HG02610 (cell line): ENCODE data around the gene CCL14.
"Not testable (repeated sequence)": the region's sequence is repeated elsewhere in the genome, so short reads cannot be mapped to it uniquely, and the experiment has no call there.

Source experiments
- ATAC-seq: cut with Tn5 transposase; IDR thresholded peaks from one replicate; pipeline ENCODE4 v1.9.1; 2021; ENCODE audit warnings: mild to moderate bottlenecking, moderate library complexity; ENCODE audit not compliant: unreplicated experiment

The CCL14 gene

DNA sequence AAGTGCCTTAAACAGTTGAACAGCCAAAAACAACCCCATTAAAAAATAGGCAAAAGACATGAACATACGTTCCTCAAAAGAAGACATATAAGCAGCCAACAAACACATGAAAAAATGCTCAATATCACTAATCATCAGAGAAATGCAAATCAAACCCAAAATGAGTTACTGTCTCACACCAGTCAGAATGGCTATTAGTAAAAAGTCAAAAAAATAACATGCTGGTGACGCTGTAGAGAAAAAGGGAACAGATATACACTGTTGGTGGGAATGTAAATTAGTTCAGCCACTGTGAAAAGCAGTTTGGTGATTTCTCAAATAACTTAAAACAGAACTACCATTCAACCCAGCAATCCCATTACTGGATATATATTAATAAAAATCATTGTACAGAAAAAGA, 8.8 kb upstream of the CCL14 start:
- not testable (repeated sequence) for ATAC-seq

DNA sequence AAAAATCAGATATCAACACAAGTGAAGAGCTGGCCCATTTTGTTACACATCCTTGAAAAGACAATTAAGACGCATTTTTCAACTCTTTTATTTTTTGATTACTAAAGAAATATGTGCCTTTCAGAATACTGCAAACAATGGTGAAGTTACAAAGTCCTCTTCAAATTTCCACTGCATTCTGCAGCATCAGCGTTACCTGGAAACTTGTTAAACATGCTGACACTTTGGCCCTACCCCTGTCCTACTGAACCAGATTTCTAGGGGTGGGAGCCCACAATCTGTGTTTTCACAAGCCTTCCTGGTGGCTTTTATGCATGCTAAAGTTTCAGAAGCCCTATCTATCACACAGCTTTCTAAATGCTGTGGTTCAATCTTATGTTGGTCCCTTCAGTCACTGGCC, 4.5 kb upstream of the CCL14 start:
- ATAC-seq = no peak

DNA sequence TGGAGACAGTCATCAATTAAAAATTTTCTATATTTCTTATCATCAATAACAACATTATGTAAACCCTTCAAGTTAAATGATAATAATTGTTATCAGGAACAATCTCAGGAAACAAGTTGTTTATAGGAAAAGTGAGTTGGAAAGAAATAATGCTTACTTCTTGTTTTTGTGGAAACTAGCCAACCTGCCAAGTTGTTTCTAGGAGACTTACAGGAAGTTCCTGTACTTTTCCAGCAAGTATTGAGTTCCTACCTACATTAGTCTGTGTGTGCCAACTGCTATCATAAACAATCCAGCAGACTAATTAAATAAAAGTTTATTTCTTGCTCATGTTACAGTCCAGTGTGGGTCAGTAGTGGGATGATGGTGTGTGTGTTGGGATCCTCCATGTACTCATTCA, 1.6 kb upstream of the CCL14 start:
- ATAC-seq = no peak

GRCh38 chr17:35984140-35984539, 2.4 kb downstream of the CCL14 start:
- ATAC-seq = no peak

- ATAC-seq = no peak
Observed at GRCh38 chr17:35982409-35983191, 3.9 kb downstream of the CCL14 start.

DNA sequence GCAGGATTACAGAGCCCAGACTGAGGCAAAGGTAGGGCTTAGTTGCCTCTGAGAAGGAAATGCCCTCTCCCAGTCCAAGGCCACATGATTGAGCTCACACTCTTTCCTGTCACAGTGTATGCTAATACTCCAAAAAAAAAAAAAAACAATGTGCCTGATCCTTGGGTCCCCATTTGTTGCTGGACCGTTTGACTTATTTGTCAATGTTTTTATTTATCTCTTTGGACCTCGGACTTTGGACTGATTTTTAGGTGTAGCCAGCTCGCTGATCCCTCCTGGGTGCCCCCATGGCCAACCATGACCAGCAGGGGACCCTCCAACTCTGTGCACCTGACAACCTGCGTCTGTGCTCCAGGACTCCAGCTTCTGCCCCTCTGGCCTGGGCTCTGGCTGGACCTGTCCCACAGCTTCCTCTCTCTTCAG, 4.6 kb downstream of the CCL14 start:
- no peak for ATAC-seq

DNA sequence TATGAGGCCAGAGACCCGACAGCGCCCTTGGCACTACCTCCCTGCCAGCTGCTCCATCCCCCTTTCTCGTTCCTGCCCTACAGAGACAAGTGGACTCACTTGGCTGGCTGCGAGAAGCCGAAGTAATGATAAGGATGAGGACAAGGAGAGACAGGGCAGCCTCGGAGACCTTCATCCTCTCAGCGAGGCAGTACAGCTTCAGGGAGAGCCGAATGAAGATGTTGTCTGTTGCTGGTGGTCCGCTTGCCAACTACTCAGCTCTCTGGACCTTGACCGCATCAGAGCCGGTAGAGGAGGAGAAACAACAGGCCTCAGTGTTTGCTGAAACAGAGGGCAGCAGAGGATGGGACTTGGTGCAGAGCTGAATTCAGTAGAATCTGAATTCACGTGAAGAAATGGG, 5.3 kb downstream of the CCL14 start, which contains the start of gene CCL16:
Gene CCL16 (minus strand): TSS at position 252 of the 400 bp plus-strand sequence. CDS start 77 bp downstream, at position 175.
- ATAC-seq = no peak

- no peak for ATAC-seq
Observed at GRCh38 chr17:35978346-35978745, 8.2 kb downstream of the CCL14 start.

DNA sequence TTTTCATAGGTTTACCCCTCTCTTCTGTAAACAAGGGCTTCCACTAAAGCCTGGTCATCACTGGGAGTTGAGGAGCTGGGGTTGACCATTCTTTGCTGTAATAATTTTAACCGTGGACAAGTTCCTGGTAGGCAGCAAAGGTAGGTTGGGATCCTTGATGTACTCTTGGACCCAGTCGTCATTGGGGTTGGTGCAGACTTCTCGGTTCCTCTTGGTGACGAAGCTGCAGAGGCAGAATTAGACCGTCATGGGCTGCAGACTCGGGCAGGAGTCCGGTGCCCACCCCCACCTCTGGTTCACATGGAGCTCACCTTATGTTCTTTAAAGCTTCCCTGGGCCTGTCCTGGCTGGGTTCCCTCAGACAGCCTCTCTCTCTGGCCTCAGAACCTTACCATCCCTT, 9.0 kb downstream of the CCL14 start:
- no peak for ATAC-seq

DNA sequence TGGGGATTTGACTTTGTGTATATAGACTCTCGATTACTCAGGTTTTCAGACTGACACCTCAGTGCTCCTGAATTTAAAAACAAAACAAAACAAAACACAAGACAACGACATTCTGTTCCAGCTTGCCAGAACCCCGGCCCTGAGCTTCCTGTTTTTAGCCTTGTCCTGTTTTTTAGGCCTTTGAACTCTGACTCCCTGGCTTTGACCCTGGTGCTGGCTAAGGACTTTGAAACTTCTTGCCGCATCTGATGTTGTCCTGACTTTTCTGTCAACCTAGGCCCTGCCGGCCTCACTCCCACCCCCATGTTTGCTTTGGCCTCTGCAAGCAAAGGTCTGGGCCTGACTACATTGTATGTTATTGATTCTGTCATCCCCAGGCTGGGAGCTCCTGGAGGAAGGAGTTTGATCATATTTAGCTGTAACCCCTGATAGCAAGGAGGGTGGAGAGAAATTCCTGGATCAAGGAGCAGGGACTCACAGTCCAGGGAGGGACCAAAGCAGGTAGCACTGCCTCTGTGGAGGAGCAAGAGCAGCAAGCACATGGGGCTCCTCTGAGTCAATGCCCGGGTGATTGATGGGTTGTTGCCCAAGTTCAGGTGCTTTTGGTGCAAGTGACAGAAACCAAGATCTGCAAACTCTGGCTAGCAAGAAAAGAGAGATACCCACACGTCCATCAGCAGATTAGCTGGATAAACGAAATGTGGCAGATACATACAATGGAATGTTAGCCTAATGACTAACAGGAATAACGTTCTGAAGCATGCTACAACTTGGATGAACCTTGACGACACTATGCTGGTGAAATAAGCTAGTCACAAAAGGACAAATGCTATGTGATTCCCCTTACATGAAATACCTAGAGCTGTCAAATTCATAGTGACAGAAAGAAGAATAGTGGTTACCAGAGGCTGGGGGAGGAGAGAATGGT, 12.9 kb downstream of the CCL14 start:
- no peak for ATAC-seq

GRCh38 chr17:35972945-35973332, 13.6 kb downstream of the CCL14 start:
- ATAC-seq = no peak

DNA sequence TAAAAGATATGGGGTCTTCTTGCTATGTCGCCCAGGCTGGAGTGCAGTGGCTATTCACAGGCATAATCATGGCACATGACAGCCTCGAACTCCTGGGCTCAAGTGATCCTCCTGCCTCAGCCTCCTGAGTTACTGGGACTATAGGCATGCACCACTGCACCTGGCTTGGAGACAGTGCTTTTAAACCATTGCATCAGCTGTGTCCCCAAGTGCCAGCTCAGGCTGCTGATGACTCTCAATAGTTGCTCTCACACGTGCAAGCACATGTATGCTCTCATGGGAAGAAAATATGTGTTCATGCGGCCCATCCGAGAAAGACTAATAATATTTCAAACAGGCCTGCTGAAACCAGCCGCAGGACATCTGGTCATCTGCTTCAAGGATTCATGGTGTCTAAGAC, 14.0 kb downstream of the CCL14 start:
- ATAC-seq = no peak

GRCh38 chr17:35972066-35972465, 14.5 kb downstream of the CCL14 start:
- ATAC-seq = no peak

DNA sequence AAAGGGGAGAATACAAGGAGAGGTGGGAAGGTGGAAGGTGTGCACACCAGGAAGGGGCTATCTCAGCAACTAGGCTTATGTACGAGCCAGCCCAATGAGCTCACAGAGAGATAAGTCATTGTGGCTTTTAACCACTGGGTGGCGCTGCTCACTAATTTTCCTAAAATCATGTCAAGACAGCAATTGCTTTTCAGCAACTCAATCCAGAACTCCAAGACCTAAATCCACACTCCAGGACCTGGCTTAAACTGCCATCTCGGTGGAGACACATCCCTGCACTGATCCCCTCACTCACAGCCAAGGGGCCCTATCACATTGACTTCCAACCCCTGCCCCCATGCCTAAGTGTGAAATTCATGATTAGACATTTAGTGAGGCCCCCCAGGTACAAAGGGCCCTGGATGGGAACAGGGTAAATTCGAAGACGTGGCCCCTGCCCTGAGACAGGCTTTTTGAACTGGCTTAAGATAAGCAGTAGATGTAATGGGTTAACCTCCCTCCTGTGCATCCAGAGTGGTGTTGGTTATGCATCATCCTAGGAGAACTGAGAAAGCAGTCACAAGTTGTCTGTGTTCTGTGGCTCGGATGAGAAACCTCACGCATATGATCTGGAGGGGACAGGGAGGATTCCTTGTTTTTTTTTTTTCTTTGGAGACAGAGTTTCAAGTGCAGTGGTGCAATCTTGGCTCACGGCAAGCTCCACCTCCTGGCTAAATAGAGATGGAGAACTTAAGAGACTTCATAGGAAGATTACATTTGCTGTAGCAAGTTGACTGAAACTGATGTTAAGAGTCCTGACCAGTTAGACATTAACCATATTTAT, 16.8 kb downstream of the CCL14 start:
- ATAC-seq = no peak

- no peak for ATAC-seq
Observed at GRCh38 chr17:35968520-35969054, 17.9 kb downstream of the CCL14 start.

GRCh38 chr17:35965272-35965671, 21.3 kb downstream of the CCL14 start:
- ATAC-seq = no peak

DNA sequence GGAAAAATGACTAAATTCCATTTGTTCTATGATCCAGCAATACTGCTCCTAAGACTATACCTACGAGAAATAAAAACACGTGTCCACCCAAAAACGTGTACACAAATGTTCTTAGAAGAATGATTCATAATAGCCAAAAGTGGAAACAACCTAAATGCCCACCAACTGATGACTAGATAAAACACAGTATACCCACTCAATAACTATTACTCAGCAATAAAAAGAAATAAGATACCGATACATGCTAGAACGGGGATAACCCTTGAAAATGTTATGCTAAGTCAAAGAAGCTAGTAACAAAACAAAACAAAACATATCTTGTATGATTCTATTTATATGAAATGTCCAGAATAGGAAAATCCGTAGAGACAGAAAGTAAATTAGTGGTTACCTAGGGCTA, 22.9 kb downstream of the CCL14 start:
- ATAC-seq = no peak

DNA sequence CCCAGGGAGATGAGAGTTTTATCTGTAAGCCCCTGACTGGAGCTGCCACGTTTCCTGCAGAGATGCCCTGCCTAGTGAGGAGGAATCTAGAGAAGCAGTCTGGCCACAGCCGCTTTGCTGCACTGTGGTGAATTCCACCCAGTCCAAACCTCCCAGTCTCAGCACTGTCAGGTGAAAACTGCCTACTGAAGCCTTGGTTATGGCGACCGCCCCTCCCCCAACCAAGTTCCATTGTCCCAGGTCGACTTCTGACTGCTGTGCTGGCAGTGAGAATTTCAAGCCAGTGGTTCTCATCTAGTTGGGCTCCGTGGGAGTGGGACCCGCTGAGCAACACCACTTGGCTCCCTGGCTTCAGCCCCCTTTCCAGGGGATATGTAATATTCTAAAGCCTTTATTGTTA, 32.8 kb downstream of the CCL14 start:
- no peak for ATAC-seq

GRCh38 chr17:35949401-35949800, 37.1 kb downstream of the CCL14 start:
- ATAC-seq = no peak

DNA sequence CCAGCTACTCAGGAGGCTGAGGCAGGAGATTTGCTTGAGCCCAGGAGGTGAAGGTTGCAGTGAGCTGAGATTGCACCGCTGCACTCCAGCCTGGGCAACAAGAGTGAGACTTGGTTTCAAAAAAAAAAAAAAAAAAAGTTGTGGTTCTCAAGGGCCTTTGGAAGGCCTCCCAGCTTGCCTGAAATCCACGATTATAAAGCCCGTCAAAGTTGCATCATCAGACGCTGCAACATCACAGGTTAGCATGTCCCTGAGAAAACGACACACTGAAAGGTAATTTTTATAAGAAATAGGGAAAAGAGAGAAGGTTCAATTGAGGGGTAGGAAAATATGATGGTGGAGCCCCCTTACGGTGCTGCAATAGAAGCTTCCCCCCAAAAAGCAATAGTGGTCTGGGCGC, 38.4 kb downstream of the CCL14 start:
- ATAC-seq = no peak

DNA sequence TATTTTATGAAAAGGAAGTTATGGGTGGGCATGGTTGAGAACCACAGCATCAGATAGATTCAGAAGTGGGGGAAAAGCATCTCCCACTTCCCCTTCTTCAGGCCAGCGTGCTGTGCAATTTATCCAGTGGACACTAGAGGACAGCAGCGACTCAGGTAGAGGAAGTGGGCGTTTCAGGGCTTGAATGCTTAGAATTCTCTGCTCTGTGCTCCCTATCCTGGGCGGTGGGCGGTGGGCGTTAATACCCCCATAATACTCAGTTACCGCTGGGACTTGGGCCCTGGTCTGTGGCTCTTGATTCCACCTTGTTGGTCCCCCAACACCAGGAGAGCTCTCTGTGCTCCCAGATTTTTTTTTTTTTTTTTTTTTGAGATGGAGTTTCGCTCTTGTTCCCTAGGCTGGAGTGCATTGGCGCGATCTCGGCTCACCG, 39.4 kb downstream of the CCL14 start:
- ATAC-seq = no peak
